Measurements from ENCODE around the gene SLC26A5.

- TF ChIP-seq, protein P1, sequence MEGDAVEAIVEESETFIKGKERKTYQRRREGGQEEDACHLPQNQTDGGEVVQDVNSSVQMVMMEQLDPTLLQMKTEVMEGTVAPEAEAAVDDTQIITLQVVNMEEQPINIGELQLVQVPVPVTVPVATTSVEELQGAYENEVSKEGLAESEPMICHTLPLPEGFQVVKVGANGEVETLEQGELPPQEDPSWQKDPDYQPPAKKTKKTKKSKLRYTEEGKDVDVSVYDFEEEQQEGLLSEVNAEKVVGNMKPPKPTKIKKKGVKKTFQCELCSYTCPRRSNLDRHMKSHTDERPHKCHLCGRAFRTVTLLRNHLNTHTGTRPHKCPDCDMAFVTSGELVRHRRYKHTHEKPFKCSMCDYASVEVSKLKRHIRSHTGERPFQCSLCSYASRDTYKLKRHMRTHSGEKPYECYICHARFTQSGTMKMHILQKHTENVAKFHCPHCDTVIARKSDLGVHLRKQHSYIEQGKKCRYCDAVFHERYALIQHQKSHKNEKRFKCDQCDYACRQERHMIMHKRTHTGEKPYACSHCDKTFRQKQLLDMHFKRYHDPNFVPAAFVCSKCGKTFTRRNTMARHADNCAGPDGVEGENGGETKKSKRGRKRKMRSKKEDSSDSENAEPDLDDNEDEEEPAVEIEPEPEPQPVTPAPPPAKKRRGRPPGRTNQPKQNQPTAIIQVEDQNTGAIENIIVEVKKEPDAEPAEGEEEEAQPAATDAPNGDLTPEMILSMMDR (IDR thresholded peaks at IDR 0.05), result no peak
- no peak for TF ChIP-seq EZH2 (IDR thresholded peaks at IDR 0.05)
These were observed 54.0 kb downstream of the SLC26A5 start for GRCh38 chr7:103391976-103392375.

All from neural progenitor cell (in vitro differentiated cells).